AG04449 (cell line): ENCODE results near the gene XYLT1.

Experiments
- CTCF ChIA-PET: fragments of 350-600 bp; formaldehyde crosslinking; extraction: SDS; loops from one replicate; lab custom pipeline; 2021; ENCODE audit warnings: antibody characterized with exemption; lab: Yijun Ruan, JAX
- POLR2A ChIA-PET: fragments of 400-600, 350-600 bp; formaldehyde crosslinking; extraction: SDS; loops from one replicate; lab custom pipeline; 2020; ENCODE audit warnings: antibody characterized with exemption, inconsistent platforms; lab: Yijun Ruan, JAX
- DNase-seq: peaks from one replicate; pipeline ENCODE4 v3.0.0-alpha.2; 2010; ENCODE audit warnings: low read depth, low spot score
- H3K4me3 ChIP-seq: 2 replicates; pipeline ENCODE4 v1.5.1; 2011; ENCODE audit warnings: low read depth, mild to moderate bottlenecking, control low read depth, low read length
- CTCF ChIP-seq: IDR thresholded peaks from one replicate; pipeline ENCODE4 v1.5.1; 2011; ENCODE audit warnings: mild to moderate bottlenecking, moderate library complexity, low read length, control low read depth, inconsistent platforms; ENCODE audit not compliant: insufficient read depth; ENCODE audit errors: missing control alignments

XYLT1 gene

GRCh38 chr16:17273142-17273561, 197.6 kb downstream of the XYLT1 start:
- peak; percentile 75 for DNase-seq
- ChIA-PET CTCF (interaction anchor here (0.6 to 1.4 kb wide), 5 partner anchors 10 to 195 kb away, joined by 3 to 4 read pairs (median 3); no protein-coding TSS in a partner anchor), POLR2A (interaction anchor here (1.1 kb wide), 1 partner anchor 133 kb away, joined by 3 read pairs; no protein-coding TSS in a partner anchor)
- TF ChIP-seq CTCF, result no peak
- H3K4me3 ChIP-seq, result no peak overlapping the region

GRCh38 chr16:17272716-17273115, 198.0 kb downstream of the XYLT1 start:
- ChIA-PET CTCF (interaction anchor here (0.6 to 1.4 kb wide), 6 partner anchors 9 to 204 kb away, joined by 3 to 4 read pairs (median 3); no protein-coding TSS in a partner anchor), POLR2A (interaction anchor here (1.1 kb wide), 1 partner anchor 133 kb away, joined by 3 read pairs; no protein-coding TSS in a partner anchor)
- no peak for DNase-seq
- no peak overlapping the region for H3K4me3 ChIP-seq
- TF ChIP-seq CTCF, result no peak

- TF ChIP-seq CTCF, result no peak
- no peak overlapping the region for H3K4me3 ChIP-seq
- ChIA-PET CTCF (interaction anchor here (0.6 to 1.4 kb wide), 4 partner anchors 8 to 205 kb away, joined by 3 to 4 read pairs (median 4); no protein-coding TSS in a partner anchor), POLR2A (no interaction called here)
- no peak for DNase-seq
Observed at GRCh38 chr16:17271687-17272086, 199.1 kb downstream of the XYLT1 start.

- CTCF ChIA-PET, result no interaction called here
- no peak for DNase-seq
- TF ChIP-seq CTCF, result no peak
- POLR2A ChIA-PET, result no interaction called here
- H3K4me3 ChIP-seq, result no peak overlapping the region
Observed at GRCh38 chr16:17270683-17271109, 200.1 kb downstream of the XYLT1 start.

GRCh38 chr16:17270111-17270510, 200.6 kb downstream of the XYLT1 start:
- TF ChIP-seq CTCF, result no peak
- DNase-seq, result no peak
- CTCF ChIA-PET, result no interaction called here
- H3K4me3 ChIP-seq, result no peak overlapping the region
- POLR2A ChIA-PET, result no interaction called here

GRCh38 chr16:17269439-17269838, 201.3 kb downstream of the XYLT1 start:
- POLR2A ChIA-PET, result no interaction called here
- no peak overlapping the region for H3K4me3 ChIP-seq
- DNase-seq, result no peak
- TF ChIP-seq CTCF, result no peak
- CTCF ChIA-PET, result interaction anchor here (1.1 kb wide), 1 partner anchor 9 kb away, joined by 3 read pairs; no protein-coding TSS in a partner anchor
